Heart left ventricle (tissue), 16 donors: Measurements from ENCODE around the gene WWOX. TPM values are rescaled to one million over a fixed set of nuclear protein-coding genes. Genes with fewer than 3 reads are reported as not detected.

Experiments
- ATAC-seq, 4 donors: fragments of 200-7000 bp; cut with Tn5 transposase; one replicate each; pipeline ENCODE4 v1.9.1; 2020 to 2022; ENCODE audit warnings: moderate library complexity in 4 of 4, mild to moderate bottlenecking in 3 of 4, moderate number of reproducible peaks in 1 of 4
- DNase-seq, 5 donors: peaks; one replicate each; pipeline ENCODE4 v3.0.0-alpha.2; 2020
- H3K27ac ChIP-seq, 12 donors: fragments of 200-600 bp; sonication (generic) in 4 of 12; one replicate each; pipeline versions ENCODE4 v1.5.0 to v1.8.0; 2016 to 2022; ENCODE audit warnings: mild to moderate bottlenecking in 2 of 12
- H3K27me3 ChIP-seq, 9 donors: fragments of 200-600 bp; sonication (generic) in 2 of 9; one replicate each; pipeline versions ENCODE4 v1.5.1 to v1.8.0; 2016 to 2022; ENCODE audit warnings: mild to moderate bottlenecking in 3 of 9
- H3K36me3 ChIP-seq, 9 donors: fragments of 200-600 bp; sonication (generic) in 2 of 9; one replicate each; pipeline versions ENCODE4 v1.5.0 to v1.8.0; 2018 to 2022; ENCODE audit warnings: mild to moderate bottlenecking in 2 of 9
- H3K4me1 ChIP-seq, 12 donors: fragments of 200-600 bp; sonication (generic) in 4 of 12; one replicate each; pipeline versions ENCODE4 v1.5.0 to v1.8.0; 2016 to 2022; ENCODE audit warnings: mild to moderate bottlenecking in 3 of 12
- H3K4me3 ChIP-seq, 12 donors: fragments of 200-600 bp; sonication (generic) in 4 of 12; one replicate each; pipeline versions ENCODE4 v1.5.0 to v1.8.0; 2017 to 2022; ENCODE audit warnings: mild to moderate bottlenecking in 9 of 12, moderate library complexity in 4 of 12
- H3K9me3 ChIP-seq, 12 donors: fragments of 200-600 bp; sonication (generic) in 4 of 12; one replicate each; pipeline versions ENCODE4 v1.5.0 to v1.8.0; 2016 to 2022; ENCODE audit warnings: mild to moderate bottlenecking in 1 of 12
- CTCF ChIP-seq, 12 donors: fragments of 200-600 bp; sonication (generic) in 4 of 12; IDR thresholded peaks; one replicate each; pipeline versions ENCODE4 v1.5.0 to v1.8.0; 2018 to 2022; ENCODE audit warnings: antibody characterized with exemption in 12 of 12, mild to moderate bottlenecking in 5 of 12
- POLR2A ChIP-seq, 2 donors: fragments of 450-650 bp; IDR thresholded peaks; one replicate each; pipeline ENCODE4 v1.6.1; 2017; ENCODE audit warnings: antibody characterized with exemption in 2 of 2, mild to moderate bottlenecking in 2 of 2, moderate library complexity in 2 of 2
- WGBS, 4 donors: extraction: QIAGEN DNeasy Blood & Tissue Kit in 2 of 4; methylation state at CpG; one replicate each; pipeline versions ENCODE4 v1.1.5 to v1.1.7; 2013 to 2018; 5-methylcytosine and 5-hydroxymethylcytosine counted together
- intact Hi-C, 10 donors: fragments of 100-400 bp; cut with DNase I; formaldehyde crosslinking; loops; one replicate each; pipeline versions ENCODE4 v1.11.1 to v1.14.2; 2022
- polyA plus RNA-seq, 2 donors: library from polyadenylated mRNA; stranded (reverse); fragments of 200-250 nt; gene quantifications; one replicate each; pipeline ENCODE4 v1.2.3, GENCODE V29; 2013
- total RNA-seq, 9 donors: library from RNA; depleted of rRNA in 2 of 9; stranded (reverse); fragments of >200 nt in 2 of 9; fragmentation: NEBNext Ultra II Directional in 3 of 9; extraction: Animal tissue kit (Norgen Biotek cat#: 25700) in 3 of 9; gene quantifications; one replicate each; pipeline versions ENCODE4 v1.1.0 to v1.2.4, GENCODE V29; 2016 to 2023
- donor health status: ischemic (EF 13 %, LVEDD 7.1; RV severe dilation, severe dysfunction).
- donor health status: healthy with polysubstance abuse.
- donor health status: DM: no; HTN: yes; CAD: no.
- donor health status: DM: no; HTN: no; CAD: no.
- donor health status: ischemic (EF 25% LVEDD 6.9; RV normal size, moderate dysfunction).
- donor health status: ischemic (EF 25% LVEDD 5.7; RV mildly dilated, moderate dysfunction).
- donor health status: healthy.
- donor health status: DM: yes; HTN: yes; CAD: no.
- donor health status: ischemic (EF 35%, LVEDD 5.7; RV mildly dilated, moderate dysfunction).
- donor health status: nonischemic (EF 11% LVEDD 7.7; RV severe dilation, severe dysfunction).
- donor health status: DM: yes; HTN: yes; CAD: no.
- donor health status: PGD.
- donor health status: ischemic (EF 29% LVEDD 5.4; RV normal size, mild dysfunction).
- donor health status: nonischemic (EF 23%, LVEDD 6.1; RV moderate dilation, normal function).

Gene WWOX
- total and polyA plus RNA-seq, 11 donors = 4.3 to 18.3 (median 9.1) TPM

- WGBS, 4 donors = 75 to 86% (median 80%) methylated on average over 2 of the region's 2 CpGs
- ATAC-seq (no peak), DNase-seq (no peak)
- H3K36me3 ChIP-seq = no peaks in the 10 kb centered on the region
- no peak overlapping the region for H3K27ac ChIP-seq
- no peaks in the 10 kb centered on the region for H3K9me3 ChIP-seq
- peaks cover 0 to 18% (median 0%) of the 10 kb centered on the region in 12 donors for H3K4me1 ChIP-seq
- TF ChIP-seq CTCF (IDR thresholded peaks at IDR 0.05) (no peak), POLR2A (IDR thresholded peaks at IDR 0.05) (no peak)
- no peaks in the 10 kb centered on the region for H3K27me3 ChIP-seq
- H3K4me3 ChIP-seq = no peak overlapping the region
- intact Hi-C loops = no loop called here
Observed at GRCh38 chr16:78446992-78447563, 347.6 kb downstream of the WWOX start.

DNA sequence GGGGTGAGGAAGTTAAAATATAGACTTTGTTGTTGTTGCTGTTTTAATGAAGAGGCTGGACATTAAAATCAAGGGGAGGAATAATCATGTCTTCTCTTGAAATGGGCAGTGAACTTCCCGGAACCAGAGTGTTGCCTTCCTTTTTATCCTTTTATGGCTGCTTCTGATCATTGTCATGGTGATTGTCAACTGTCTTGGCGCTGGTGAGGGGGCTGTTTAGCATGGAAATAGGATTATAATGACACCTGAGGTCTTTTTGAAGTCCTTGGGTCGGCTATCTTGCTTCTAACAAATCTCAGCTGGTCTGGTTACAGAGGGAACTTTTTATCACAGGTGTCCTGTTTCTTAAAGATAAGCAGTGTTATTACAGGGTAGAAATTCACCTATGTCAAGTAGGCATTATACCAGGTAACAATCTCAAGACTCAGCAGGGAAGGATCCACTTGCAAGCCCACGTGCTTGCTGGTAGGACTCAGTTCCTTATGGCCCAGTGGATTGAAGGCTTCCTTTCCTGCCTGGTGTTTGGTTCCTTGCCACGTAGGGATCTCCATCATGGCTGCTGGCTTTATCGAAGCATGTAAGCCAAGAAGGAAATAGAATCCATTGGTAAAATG lies 349.3 kb downstream of the WWOX start:
- Histone ChIP-seq H3K27me3 (no peaks in the 10 kb centered on the region), H3K9me3 (no peaks in the 10 kb centered on the region), H3K36me3 (no peaks in the 10 kb centered on the region), H3K27ac (no peak overlapping the region), H3K4me1 (peaks cover 0 to 15% (median 0%) of the 10 kb centered on the region in 12 donors), H3K4me3 (no peak overlapping the region)
- WGBS, 4 donors = 84 to 91% (median 88%) methylated on average over 6 of the region's 6 CpGs
- intact Hi-C loops = no loop called here
- ATAC-seq (no peak), DNase-seq (no peak)
- no peak for TF ChIP-seq CTCF (IDR thresholded peaks at IDR 0.05)
- TF ChIP-seq POLR2A (IDR thresholded peaks at IDR 0.05) = no peak

DNA sequence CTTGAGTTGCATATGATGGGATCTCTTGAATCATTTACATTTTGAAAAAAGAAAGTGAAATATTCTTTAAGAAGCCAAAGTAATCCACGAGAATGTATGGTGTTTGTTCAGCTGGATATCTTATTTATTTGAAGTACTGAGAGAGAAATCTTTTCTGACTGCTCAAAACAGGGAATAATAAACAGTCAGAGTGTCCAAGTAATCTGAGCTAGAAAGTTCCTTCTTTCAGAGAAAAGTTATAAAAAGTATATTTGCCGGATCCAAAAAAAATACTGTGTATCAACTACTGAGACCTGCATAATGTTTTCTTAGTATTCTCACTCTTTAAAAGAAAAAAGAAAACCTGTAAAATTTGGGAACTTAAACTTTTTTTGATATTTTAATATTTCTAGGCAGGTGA lies 350.8 kb downstream of the WWOX start:
- no peaks in the 10 kb centered on the region for H3K36me3 ChIP-seq
- DNase-seq (no peak), ATAC-seq (no peak)
- no peak overlapping the region for H3K27ac ChIP-seq
- no peaks in the 10 kb centered on the region for H3K9me3 ChIP-seq
- H3K4me1 ChIP-seq = peaks cover 0 to 7% (median 0%) of the 10 kb centered on the region in 12 donors
- WGBS, 4 donors = 59 to 67% (median 60%) methylated on average over 2 of the region's 2 CpGs
- no peak for TF ChIP-seq CTCF (IDR thresholded peaks at IDR 0.05)
- TF ChIP-seq POLR2A (IDR thresholded peaks at IDR 0.05) = no peak
- H3K27me3 ChIP-seq = no peaks in the 10 kb centered on the region
- intact Hi-C loops = loop anchor here in 1 of 10 donors (1.0 kb wide), 1 partner anchor 22 kb away; no protein-coding TSS in a partner anchor
- H3K4me3 ChIP-seq = no peak overlapping the region

- H3K4me3 ChIP-seq = no peak overlapping the region
- 93 to 98% (median 95%) methylated on average over 5 of the region's 5 CpGs for WGBS, 4 donors
- H3K4me1 ChIP-seq = peaks cover 0 to 4% (median 0%) of the 10 kb centered on the region in 12 donors
- no peak for TF ChIP-seq CTCF (IDR thresholded peaks at IDR 0.05)
- TF ChIP-seq POLR2A (IDR thresholded peaks at IDR 0.05) = no peak
- H3K36me3 ChIP-seq = no peaks in the 10 kb centered on the region
- no peak overlapping the region for H3K27ac ChIP-seq
- ATAC-seq (no peak), DNase-seq (no peak)
- no peaks in the 10 kb centered on the region for H3K9me3 ChIP-seq
- intact Hi-C loops = no loop called here
- no peaks in the 10 kb centered on the region for H3K27me3 ChIP-seq
Observed at GRCh38 chr16:78452025-78452555, 352.6 kb downstream of the WWOX start.
